SK-N-SH (cell line): ENCODE data around the gene AGAP1. TPM values are rescaled to one million over a fixed set of nuclear protein-coding genes. Genes with fewer than 3 reads are reported as not detected.

Experiments used
- CTCF ChIA-PET: fragments of 300-600, 350-600 bp; formaldehyde crosslinking; extraction: SDS; loops from one replicate; lab custom pipeline; 2021; lab: Yijun Ruan, JAX
- POLR2A ChIA-PET: fragments of 350-600 bp; sonication (Branson Sonifier 250); formaldehyde crosslinking; extraction: SDS; loops from one replicate; lab custom pipeline; 2020; ENCODE audit warnings: antibody characterized with exemption, inconsistent platforms; lab: Yijun Ruan, JAX
- DNase-seq: peaks from one replicate; pipeline ENCODE4 v3.0.0; 2012
- H2AFZ ChIP-seq: fragments of 200-600 bp; sonication (generic); 2 replicates; pipeline ENCODE4 v1.8.1; 2016; ENCODE audit warnings: antibody characterized with exemption, mild to moderate bottlenecking, low read depth
- H3F3A ChIP-seq: fragments of 200-600 bp; sonication (generic); replicated peaks from 2 replicates; pipeline ENCODE3; 2016; ENCODE audit warnings: antibody characterized with exemption, mild to moderate bottlenecking; ENCODE audit not compliant: insufficient read depth
- H3K27ac ChIP-seq, 2 experiments: fragments of 200-500 bp in 1 of 2; fragments of 200-600 bp in 1 of 2; sonication (Bioruptor generic) in 1 of 2; sonication (generic), shearing (Covaris generic) in 1 of 2; 2 replicates each; pipeline versions ENCODE4 v1.5.1 to v1.6.1; 2014 to 2016; ENCODE audit warnings: low read depth in 2 of 2, inconsistent platforms in 1 of 2, low read length in 1 of 2, mild to moderate bottlenecking in 1 of 2, mixed read lengths in 1 of 2
- H3K27me3 ChIP-seq: fragments of 200-600 bp; sonication (generic), shearing (Covaris generic); 2 replicates; pipeline ENCODE4 v1.6.1; 2016; ENCODE audit warnings: mixed run types; ENCODE audit not compliant: insufficient read depth
- H3K36me3 ChIP-seq, 2 experiments: fragments of 200-500 bp in 1 of 2; fragments of 200-600 bp in 1 of 2; sonication (Bioruptor generic) in 1 of 2; sonication (generic) in 1 of 2; replicated peaks in 1 of 2; 2 replicates each; pipeline versions ENCODE3 to v1.5.1; 2014 to 2016; ENCODE audit warnings: low read length in 1 of 2, mild to moderate bottlenecking in 1 of 2; ENCODE audit not compliant: insufficient read depth in 2 of 2, control insufficient read depth in 1 of 2
- H3K4me1 ChIP-seq, 2 experiments: fragments of 200-500 bp in 1 of 2; fragments of 200-600 bp in 1 of 2; sonication (Bioruptor generic) in 1 of 2; sonication (generic), shearing (Covaris generic) in 1 of 2; 2 replicates each; pipeline versions ENCODE4 v1.5.1 to v1.6.1; 2014 to 2016; ENCODE audit warnings: low read depth in 1 of 2, low read length in 1 of 2, mixed run types in 1 of 2; ENCODE audit not compliant: insufficient read depth in 2 of 2, control insufficient read depth in 1 of 2
- H3K4me2 ChIP-seq: fragments of 200-600 bp; sonication (generic), shearing (Covaris generic); 2 replicates; pipeline ENCODE4 v1.6.1; 2017; ENCODE audit warnings: mixed run types
- H3K4me3 ChIP-seq, 2 experiments: fragments of 200-500 bp in 1 of 2; fragments of 200-600 bp in 1 of 2; sonication (Bioruptor generic) in 1 of 2; sonication (generic), shearing (Covaris generic) in 1 of 2; 2 replicates each; pipeline versions ENCODE4 v1.5.1 to v1.8.1; 2014 to 2016; ENCODE audit warnings: low read depth in 2 of 2, inconsistent platforms in 1 of 2, low read length in 1 of 2, mild to moderate bottlenecking in 1 of 2, mixed read lengths in 1 of 2, moderate library complexity in 1 of 2
- H3K79me2 ChIP-seq: fragments of 200-600 bp; sonication (generic); 2 replicates; pipeline ENCODE4 v1.8.1; 2017; ENCODE audit warnings: mild to moderate bottlenecking; ENCODE audit not compliant: insufficient read depth
- H3K9ac ChIP-seq: fragments of 200-600 bp; sonication (generic); 2 replicates; pipeline ENCODE4 v1.6.1; 2017; ENCODE audit warnings: mixed run types
- H3K9me2 ChIP-seq: fragments of 200-600 bp; sonication (generic); 2 replicates; pipeline ENCODE4 v1.6.1; 2017; ENCODE audit warnings: mixed run types
- H3K9me3 ChIP-seq: fragments of 200-600 bp; sonication (generic); 2 replicates; pipeline ENCODE4 v1.6.1; 2017; ENCODE audit warnings: mixed run types, mild to moderate bottlenecking, moderate library complexity
- H4K20me1 ChIP-seq: fragments of 200-600 bp; sonication (generic); 2 replicates; pipeline ENCODE4 v1.6.1; 2017; ENCODE audit warnings: mild to moderate bottlenecking, mixed run types; ENCODE audit not compliant: insufficient read depth
- ELF1 ChIP-seq: IDR thresholded peaks from 2 replicates; pipeline ENCODE4 v1.4.0; 2012
- EP300 ChIP-seq, 2 experiments: IDR thresholded peaks; 2 replicates each; pipeline versions ENCODE4 v1.4.0 to v1.6.1; 2012; ENCODE audit warnings: borderline replicate concordance in 1 of 2, low read depth in 1 of 2, low read length in 1 of 2
- EZH2phosphoT487 ChIP-seq: fragments of 200-600 bp; sonication (generic); IDR thresholded peaks from 2 replicates; pipeline ENCODE4 v1.6.1; 2017; ENCODE audit warnings: low read depth, mixed run types, mild to moderate bottlenecking, antibody characterized with exemption, moderate library complexity, borderline replicate concordance
- GABPA ChIP-seq: IDR thresholded peaks from 2 replicates; pipeline ENCODE4 v1.4.0; 2012; ENCODE audit warnings: low read depth, mild to moderate bottlenecking
- GATA2 ChIP-seq: sonication (generic); formaldehyde crosslinking; IDR thresholded peaks from 2 replicates; pipeline ENCODE4 v1.5.0; 2020; ENCODE audit warnings: mild to moderate bottlenecking, missing genetic modification reagents
- MEF2A ChIP-seq: IDR thresholded peaks from 2 replicates; pipeline ENCODE4 v1.4.0; 2012; ENCODE audit warnings: low read depth, borderline replicate concordance
- MXI1 ChIP-seq: IDR thresholded peaks from 2 replicates; pipeline ENCODE4 v1.6.1; 2012; ENCODE audit warnings: mild to moderate bottlenecking, low read depth, low read length, improper control_type of control experiment
- NFIC ChIP-seq: IDR thresholded peaks from 2 replicates; pipeline ENCODE4 v1.4.0; 2012; ENCODE audit warnings: borderline replicate concordance
- NRF1 ChIP-seq: IDR thresholded peaks from 2 replicates; pipeline ENCODE4 v1.6.1; 2012; ENCODE audit warnings: low read depth, mild to moderate bottlenecking, low read length
- RAD21 ChIP-seq: IDR thresholded peaks from 2 replicates; pipeline ENCODE4 v1.6.1; 2012; ENCODE audit warnings: mild to moderate bottlenecking, low read length
- RCOR1 ChIP-seq: fragments of 150-350 bp; IDR thresholded peaks from 2 replicates; pipeline ENCODE4 v1.6.1; 2017; ENCODE audit warnings: antibody characterized with exemption, low read length
- RFX5 ChIP-seq: IDR thresholded peaks from 2 replicates; pipeline ENCODE4 v1.6.1; 2012; ENCODE audit warnings: mild to moderate bottlenecking, improper control_type of control experiment, low read length
- SIN3A ChIP-seq: IDR thresholded peaks from 2 replicates; pipeline ENCODE4 v1.6.1; 2012; ENCODE audit warnings: low read depth, mild to moderate bottlenecking, low read length, moderate library complexity, borderline replicate concordance
- SMC3 ChIP-seq: IDR thresholded peaks from 2 replicates; pipeline ENCODE4 v1.6.1; 2012; ENCODE audit warnings: low read depth, low read length, improper control_type of control experiment
- YY1 ChIP-seq: IDR thresholded peaks from 2 replicates; pipeline ENCODE4 v1.4.0; 2012; ENCODE audit warnings: low read depth, mild to moderate bottlenecking
- WGBS: methylation state at CpG from one replicate; pipeline ENCODE4 v1.1.6; 2017; ENCODE audit warnings: low lambda C conversion rate; 5-methylcytosine and 5-hydroxymethylcytosine counted together
- polyA plus RNA-seq, 3 experiments: library from polyadenylated mRNA; depleted of rRNA; stranded (reverse); fragments of >200 nt; gene quantifications; 2 replicates each; pipeline ENCODE4 v1.2.3, GENCODE V29; 2012
- TF ChIP-seq, protein P1 (sequence below): IDR thresholded peaks from 2 replicates; pipeline ENCODE4 v1.4.0; 2012; ENCODE audit warnings: low read depth, borderline replicate concordance
- TF ChIP-seq, protein P2 (sequence below): fragments of 200-600 bp; sonication (generic); IDR thresholded peaks from 2 replicates; pipeline ENCODE4 v1.6.1; 2017; ENCODE audit warnings: antibody characterized with exemption, mild to moderate bottlenecking, moderate library complexity
- TF ChIP-seq, protein P3 (sequence below): IDR thresholded peaks from 2 replicates; pipeline ENCODE4 v1.4.0; 2012; ENCODE audit warnings: low read depth
- TF ChIP-seq, protein P4 (sequence below): fragments of 150-350 bp; IDR thresholded peaks from 2 replicates; pipeline ENCODE4 v1.6.1; 2017; ENCODE audit warnings: antibody characterized with exemption, low read length, low read depth, borderline replicate concordance
- TF ChIP-seq, protein P5 (sequence below): IDR thresholded peaks from 2 replicates; pipeline ENCODE4; 2012

Gene AGAP1
- polyA plus RNA-seq, 1 of the 3 experiments (the other 2 are of a cell fraction): 8.8 TPM

DNA sequence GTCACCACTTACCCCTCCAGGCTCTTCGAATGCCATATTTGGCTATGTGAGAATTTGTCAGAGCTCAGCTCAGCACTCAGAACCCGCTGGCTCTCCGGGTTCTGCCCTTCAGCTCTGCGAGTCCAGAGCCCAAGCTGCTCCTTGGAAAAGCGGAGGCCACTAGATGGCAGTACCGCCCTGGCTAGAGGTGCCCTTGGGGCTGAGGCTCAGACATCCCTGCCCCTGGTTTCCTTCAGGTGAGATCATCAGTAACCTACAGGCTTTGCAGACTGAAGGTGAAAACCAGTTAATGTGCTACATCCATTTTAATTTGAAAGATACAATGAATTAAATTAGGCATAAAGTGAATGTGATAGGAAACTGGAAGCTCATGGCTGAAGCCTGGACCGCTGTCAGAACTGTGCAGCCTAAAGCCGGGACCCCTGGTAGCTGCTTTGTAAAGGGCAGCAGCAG lies 285.6 kb downstream of the AGAP1 start:
- peak; percentile 78 for DNase-seq
- Histone ChIP-seq H3K9me2 (no peaks in the 10 kb centered on the region), H3K79me2 (no peaks in the 10 kb centered on the region), H4K20me1 (no peaks in the 10 kb centered on the region), H3K4me3 (no peak overlapping the region; a peak in 1 of 4 replicates), H3K36me3 (peaks cover 0 to 10% of the 10 kb centered on the region in 2 experiments), H3K27me3 (no peaks in the 10 kb centered on the region), H2AFZ (no peak overlapping the region), H3F3A (no peaks in the 10 kb centered on the region), H3K4me1 (no peaks in the 10 kb centered on the region), H3K4me2 (no peak overlapping the region), H3K27ac (no peak overlapping the region), H3K9ac (no peak overlapping the region), H3K9me3 (no peaks in the 10 kb centered on the region)
- TF ChIP-seq, protein P1, sequence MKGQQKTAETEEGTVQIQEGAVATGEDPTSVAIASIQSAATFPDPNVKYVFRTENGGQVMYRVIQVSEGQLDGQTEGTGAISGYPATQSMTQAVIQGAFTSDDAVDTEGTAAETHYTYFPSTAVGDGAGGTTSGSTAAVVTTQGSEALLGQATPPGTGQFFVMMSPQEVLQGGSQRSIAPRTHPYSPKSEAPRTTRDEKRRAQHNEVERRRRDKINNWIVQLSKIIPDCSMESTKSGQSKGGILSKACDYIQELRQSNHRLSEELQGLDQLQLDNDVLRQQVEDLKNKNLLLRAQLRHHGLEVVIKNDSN: no peak
- peak; percentile 85 for TF ChIP-seq SMC3
- peak; percentile 89 for TF ChIP-seq RAD21
- TF ChIP-seq, protein P2, sequence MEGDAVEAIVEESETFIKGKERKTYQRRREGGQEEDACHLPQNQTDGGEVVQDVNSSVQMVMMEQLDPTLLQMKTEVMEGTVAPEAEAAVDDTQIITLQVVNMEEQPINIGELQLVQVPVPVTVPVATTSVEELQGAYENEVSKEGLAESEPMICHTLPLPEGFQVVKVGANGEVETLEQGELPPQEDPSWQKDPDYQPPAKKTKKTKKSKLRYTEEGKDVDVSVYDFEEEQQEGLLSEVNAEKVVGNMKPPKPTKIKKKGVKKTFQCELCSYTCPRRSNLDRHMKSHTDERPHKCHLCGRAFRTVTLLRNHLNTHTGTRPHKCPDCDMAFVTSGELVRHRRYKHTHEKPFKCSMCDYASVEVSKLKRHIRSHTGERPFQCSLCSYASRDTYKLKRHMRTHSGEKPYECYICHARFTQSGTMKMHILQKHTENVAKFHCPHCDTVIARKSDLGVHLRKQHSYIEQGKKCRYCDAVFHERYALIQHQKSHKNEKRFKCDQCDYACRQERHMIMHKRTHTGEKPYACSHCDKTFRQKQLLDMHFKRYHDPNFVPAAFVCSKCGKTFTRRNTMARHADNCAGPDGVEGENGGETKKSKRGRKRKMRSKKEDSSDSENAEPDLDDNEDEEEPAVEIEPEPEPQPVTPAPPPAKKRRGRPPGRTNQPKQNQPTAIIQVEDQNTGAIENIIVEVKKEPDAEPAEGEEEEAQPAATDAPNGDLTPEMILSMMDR: peak; percentile 95
- CTCF ChIA-PET: interaction anchor here (0.6 to 9.5 kb wide), 82 partner anchors 9 to 564 kb away, joined by 3 to 372 read pairs (median 4); partner anchors contain the start of gene GBX2
- POLR2A ChIA-PET: no interaction called here
- 61% methylated on average over 6 of the region's 8 CpGs for WGBS

DNA sequence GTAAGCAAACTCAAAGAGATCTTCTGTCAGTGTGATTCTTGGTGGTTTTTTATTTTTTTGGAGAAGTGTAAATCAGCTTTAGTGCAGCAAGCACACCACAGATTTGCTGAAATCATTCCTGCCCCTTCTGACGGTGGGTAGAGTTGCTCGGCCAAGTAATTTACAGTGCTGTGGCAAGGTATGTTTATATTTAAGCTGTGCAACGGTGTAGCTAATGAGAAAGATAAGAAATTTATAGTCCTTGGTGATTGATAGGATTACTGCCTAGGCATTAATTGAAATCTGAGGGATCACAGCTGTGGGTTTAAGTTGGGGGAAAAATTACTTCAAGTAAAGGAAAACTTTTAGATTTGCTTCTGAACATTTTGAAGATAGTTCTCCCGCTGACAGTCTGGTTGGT lies 286.6 kb downstream of the AGAP1 start:
- H3K27ac ChIP-seq: no peak overlapping the region
- 91% methylated on average over 4 of the region's 4 CpGs for WGBS
- H3K9ac ChIP-seq: no peak overlapping the region
- no peaks in the 10 kb centered on the region for H3K4me1 ChIP-seq
- no peaks in the 10 kb centered on the region for H3K27me3 ChIP-seq
- CTCF ChIA-PET: interaction anchor here (0.8 to 9.5 kb wide), 20 partner anchors 10 to 420 kb away, joined by 3 to 372 read pairs (median 6); partner anchors contain the start of gene GBX2
- no peaks in the 10 kb centered on the region for H3F3A ChIP-seq
- no peak overlapping the region for H3K4me2 ChIP-seq
- peaks cover 3 to 5% of the 10 kb centered on the region in 2 experiments for H3K36me3 ChIP-seq
- DNase-seq: no peak
- H4K20me1 ChIP-seq: no peaks in the 10 kb centered on the region
- no peak overlapping the region for H3K4me3 ChIP-seq
- H3K9me2 ChIP-seq: no peaks in the 10 kb centered on the region
- H3K9me3 ChIP-seq: no peaks in the 10 kb centered on the region
- H2AFZ ChIP-seq: no peak overlapping the region
- POLR2A ChIA-PET: no interaction called here
- TF ChIP-seq NRF1 (no peak), EZH2phosphoT487 (no peak), RFX5 (no peak), SIN3A (no peak), EP300 (IDR thresholded peaks at IDR 0.05; ENCODE audit: borderline replicate concordance in 1 of 2, low read depth in 1 of 2, low read length in 1 of 2) (no peak), YY1 (no peak), MXI1 (no peak), RAD21 (no peak), NFIC (no peak), SMC3 (no peak), ELF1 (no peak), GATA2 (CRISPR knock-in tag) (no peak), MEF2A (no peak), GABPA (no peak), RCOR1 (no peak)
- TF ChIP-seq, protein P3, sequence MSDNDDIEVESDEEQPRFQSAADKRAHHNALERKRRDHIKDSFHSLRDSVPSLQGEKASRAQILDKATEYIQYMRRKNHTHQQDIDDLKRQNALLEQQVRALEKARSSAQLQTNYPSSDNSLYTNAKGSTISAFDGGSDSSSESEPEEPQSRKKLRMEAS: no peak
- TF ChIP-seq, protein P4, sequence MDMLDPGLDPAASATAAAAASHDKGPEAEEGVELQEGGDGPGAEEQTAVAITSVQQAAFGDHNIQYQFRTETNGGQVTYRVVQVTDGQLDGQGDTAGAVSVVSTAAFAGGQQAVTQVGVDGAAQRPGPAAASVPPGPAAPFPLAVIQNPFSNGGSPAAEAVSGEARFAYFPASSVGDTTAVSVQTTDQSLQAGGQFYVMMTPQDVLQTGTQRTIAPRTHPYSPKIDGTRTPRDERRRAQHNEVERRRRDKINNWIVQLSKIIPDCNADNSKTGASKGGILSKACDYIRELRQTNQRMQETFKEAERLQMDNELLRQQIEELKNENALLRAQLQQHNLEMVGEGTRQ: no peak
- TF ChIP-seq, protein P1: no peak
- TF ChIP-seq, protein P5, sequence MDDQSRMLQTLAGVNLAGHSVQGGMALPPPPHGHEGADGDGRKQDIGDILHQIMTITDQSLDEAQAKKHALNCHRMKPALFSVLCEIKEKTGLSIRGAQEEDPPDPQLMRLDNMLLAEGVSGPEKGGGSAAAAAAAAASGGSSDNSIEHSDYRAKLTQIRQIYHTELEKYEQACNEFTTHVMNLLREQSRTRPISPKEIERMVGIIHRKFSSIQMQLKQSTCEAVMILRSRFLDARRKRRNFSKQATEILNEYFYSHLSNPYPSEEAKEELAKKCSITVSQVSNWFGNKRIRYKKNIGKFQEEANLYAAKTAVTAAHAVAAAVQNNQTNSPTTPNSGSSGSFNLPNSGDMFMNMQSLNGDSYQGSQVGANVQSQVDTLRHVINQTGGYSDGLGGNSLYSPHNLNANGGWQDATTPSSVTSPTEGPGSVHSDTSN: no peak
- H3K79me2 ChIP-seq: no peaks in the 10 kb centered on the region
